HG03139 (cell line): ENCODE measurements around the gene AGFG2.
"Not testable (repeated sequence)": the region's sequence is repeated elsewhere in the genome, so short reads cannot be mapped to it uniquely, and the experiment has no call there.

Source experiments
- ATAC-seq: cut with Tn5 transposase; IDR thresholded peaks from one replicate; pipeline ENCODE4 v1.9.1; 2021; ENCODE audit not compliant: unreplicated experiment

AGFG2 gene

DNA sequence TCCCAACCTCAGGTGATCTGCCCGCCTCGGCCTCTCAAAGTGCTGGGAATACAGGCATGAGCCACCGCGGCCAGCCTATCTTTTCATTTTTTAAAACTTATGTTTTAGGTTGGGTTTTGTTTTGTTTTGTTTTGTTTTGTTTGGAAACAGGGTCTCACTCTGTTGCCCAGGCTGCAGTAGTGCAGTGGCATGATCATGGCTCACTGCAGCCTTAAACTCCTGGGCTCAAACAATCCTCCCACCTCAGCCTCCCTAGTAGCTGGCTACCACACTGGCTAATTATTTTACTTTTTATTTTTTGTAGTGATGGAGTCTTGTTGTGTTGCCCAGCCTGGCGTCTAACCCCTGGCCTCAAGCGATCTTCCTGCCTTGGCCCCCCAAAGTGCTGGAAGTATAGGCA is 19.4 kb upstream of the AGFG2 start:
- ATAC-seq, result no peak

DNA sequence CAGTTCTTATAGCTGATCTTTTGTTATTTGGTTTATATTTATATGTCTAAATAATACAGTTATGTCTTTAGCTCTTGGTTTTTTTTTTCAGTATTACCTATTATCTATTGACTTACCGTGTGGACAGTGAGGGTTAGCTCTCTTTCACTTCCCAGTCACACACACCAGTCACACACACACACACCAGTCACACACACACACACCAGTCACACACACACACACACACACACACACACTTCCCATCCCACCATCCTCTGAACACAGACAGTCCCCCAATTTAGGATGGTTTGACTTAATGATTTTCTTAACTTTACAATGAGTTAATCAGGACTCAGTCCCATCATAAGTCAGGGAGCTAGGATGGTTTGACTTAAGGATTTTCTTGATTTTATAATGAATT is 18.9 kb upstream of the AGFG2 start:
- ATAC-seq, result no peak

DNA sequence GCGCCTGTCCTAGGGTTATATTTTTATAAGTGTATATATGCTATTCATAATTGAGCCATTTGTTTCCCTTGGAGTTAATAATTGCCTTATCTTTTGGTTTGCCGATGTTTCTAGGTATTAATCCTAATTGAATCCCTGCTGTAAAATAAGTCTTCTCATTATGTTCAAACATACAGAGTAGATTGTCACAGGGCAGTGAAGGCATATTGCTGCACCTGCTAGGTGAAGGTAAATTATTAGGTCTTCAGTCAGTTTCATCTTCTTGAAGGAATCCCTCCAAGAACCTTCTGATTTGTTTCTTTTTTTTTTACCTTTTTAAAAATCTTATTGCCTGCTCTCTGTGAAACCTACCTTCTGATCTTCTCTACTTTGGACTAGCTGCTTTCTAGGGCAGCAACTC is 17.9 kb upstream of the AGFG2 start:
- ATAC-seq, result no peak

DNA sequence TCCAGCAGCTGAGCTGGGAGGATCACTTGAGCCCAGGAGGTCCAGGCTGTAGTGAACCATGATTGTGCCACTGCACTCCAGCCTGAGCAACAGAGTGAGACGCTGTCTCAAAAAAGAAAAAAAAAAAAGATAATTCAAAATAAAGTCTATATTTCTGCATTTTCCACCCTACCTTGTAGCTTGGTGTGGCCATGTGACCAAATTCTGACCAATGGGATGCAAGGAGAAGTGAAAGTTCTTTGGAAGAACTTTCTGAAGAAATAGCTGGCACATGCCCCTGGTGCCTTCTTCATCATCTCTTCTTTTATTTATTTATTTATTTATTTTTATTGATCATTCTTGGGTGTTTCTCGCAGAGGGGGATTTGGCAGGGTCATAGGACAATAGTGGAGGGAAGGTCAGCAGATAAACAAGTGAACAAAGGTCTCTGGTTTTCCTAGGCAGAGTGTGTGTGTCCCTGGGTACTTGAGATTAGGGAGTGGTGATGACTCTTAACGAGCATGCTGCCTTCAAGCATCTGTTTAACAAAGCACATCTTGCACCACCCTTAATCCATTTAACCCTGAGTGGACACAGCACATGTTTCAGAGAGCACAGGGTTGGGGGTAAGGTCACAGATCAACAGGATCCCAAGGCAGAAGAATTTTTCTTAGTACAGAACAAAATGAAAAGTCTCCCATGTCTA is 17.0 kb upstream of the AGFG2 start:
- ATAC-seq, result not testable (repeated sequence)

DNA sequence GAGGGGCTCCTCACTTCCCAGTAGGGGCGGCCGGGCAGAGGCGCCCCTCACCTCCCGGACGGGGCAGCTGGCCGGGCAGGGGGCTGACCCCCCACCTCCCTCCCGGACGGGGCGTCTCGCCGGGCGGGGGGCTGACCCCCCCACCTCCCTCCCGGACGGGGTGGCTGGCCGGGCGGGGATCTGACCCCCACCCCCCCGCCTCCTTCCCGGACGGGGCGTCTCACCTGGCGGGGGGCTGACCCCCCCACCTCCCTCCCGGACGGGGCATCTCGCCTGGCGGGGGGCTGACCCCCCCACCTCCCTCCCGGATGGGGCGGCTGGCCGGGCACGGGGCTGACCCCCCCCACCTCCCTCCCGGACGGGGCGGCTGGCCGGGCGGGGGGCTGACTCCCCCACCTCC is 15.8 kb upstream of the AGFG2 start:
- not testable (repeated sequence) for ATAC-seq

DNA sequence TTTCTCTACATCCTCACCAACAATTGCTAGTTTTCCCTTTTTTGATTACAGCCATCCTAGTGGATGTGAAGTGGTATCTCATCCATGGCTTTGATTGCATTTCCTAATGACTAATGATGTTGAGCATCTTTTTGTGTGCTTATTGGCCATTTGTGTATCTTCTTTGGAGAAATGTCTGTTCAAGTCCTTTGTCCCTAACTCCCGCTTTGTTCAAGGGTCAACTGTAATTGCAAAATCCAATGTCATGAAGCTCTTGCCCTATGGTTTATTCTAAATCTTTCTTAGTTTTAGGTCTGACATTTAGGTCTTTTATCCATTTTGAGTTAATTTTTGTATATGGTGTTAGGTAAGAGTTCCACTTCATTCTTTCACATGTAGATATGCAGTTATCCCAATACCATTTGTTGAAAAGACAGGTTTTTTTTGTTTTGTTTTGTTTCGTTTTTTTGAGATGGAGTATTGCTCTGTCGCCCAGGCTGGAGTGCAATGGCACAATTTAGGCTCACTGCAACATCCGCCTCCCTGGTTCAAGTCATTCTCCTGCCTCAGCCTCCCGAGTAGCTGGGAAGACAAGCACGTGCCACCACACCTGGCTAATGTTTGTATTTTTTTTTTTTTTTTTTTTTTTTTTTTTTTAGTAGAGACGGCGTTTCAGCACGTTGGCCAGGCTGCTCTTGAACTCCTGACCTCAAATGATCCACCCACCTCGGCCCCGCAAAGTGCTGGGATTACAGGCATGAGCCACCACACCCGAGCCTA is 10.7 kb upstream of the AGFG2 start:
- ATAC-seq, result not testable (repeated sequence)

DNA sequence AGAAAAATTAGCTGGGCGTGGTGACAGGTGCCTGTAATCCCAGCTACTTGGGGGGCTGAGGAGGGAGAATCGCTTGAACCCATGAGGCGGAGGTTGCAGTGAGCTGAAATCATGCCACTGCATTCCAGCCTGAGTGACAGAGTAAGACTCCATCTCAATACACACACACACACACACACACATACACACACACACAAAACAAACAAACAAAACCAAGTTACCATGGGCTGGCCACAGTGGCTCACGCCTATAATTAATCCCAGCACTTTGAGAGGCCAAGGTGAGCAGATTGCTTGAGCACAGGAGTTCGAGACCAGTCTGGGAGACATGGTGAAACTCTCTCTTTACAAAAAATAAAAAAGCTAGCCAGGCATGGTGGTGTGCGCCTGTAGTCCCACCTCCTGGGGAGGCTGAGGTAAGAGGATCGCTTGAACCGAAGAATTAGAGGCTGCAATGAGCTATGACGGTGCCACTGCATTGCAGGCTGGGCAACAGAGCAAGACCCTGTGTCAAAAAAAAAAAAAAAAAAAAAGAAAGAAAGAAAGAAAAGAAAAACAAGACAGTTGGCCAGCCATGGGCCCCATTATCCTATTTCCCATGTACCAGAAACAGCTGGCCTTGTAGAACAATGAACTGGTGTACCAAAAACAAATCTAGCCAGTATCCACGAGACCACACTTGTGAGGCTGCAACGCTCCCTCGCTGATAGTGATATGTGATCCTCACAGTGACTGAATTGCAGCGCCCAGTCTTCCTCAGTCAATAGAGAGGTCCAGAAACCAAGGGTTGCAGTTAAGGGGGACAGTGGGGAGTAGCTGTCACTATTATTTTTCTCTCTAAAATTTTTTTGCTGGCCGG is 6.6 kb upstream of the AGFG2 start:
- no peak for ATAC-seq

DNA sequence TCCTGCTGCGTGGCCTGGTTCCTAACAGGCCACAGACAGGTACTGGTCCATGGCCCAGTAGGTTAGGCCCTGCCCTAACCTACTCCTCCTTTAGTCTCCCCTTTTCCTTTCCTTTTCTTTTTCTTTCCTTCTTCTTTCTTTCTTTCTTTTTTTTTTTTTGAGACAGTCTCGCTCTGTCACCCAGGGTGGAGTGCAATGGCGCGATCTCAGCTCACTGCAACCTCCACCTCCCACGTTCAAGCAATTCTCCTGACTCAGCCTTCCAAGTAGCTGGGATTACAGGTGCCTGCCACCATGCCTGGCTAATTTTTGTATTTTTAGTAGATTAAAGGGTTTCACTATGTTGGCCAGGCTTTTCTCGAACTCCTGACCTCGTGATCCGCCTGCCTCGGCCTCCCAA is 3.0 kb upstream of the AGFG2 start:
- ATAC-seq, result not testable (repeated sequence)

DNA sequence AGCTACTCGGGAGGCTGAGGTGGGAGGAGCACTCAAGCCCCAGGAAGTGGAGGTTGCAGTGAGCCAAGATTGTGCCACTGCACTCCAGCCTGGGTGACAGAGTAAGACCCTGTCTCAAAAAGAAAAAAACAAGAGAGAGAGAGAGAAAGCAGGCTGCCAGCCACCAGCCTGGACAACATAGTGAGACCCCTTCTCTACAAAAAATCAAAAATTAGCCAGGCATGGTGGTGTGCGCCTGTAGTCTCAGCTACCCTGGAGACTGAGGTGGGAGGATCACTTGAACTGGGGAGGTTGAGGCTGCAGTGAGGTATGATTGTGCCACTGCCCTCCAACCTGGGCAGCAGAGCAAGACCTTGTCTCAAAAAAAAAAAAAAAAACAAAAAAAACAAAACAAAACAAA is 2.3 kb upstream of the AGFG2 start:
- ATAC-seq, result not testable (repeated sequence)

DNA sequence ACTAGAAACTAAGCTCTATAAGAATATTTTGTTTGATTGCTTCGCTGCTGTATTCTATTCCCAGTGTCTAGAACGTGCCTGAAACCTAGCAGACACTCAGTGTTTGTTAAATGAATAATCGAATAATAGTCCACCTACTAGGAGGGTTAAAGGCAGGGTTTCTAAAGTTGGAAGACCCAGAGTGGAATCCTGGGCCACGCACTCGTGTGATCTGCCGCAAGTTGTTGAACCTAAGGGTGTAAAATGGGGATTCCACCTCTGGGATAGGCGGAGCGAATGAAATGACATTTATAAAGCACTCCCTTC is 702 bp upstream of the AGFG2 start:
- peak; percentile 2 for ATAC-seq

DNA sequence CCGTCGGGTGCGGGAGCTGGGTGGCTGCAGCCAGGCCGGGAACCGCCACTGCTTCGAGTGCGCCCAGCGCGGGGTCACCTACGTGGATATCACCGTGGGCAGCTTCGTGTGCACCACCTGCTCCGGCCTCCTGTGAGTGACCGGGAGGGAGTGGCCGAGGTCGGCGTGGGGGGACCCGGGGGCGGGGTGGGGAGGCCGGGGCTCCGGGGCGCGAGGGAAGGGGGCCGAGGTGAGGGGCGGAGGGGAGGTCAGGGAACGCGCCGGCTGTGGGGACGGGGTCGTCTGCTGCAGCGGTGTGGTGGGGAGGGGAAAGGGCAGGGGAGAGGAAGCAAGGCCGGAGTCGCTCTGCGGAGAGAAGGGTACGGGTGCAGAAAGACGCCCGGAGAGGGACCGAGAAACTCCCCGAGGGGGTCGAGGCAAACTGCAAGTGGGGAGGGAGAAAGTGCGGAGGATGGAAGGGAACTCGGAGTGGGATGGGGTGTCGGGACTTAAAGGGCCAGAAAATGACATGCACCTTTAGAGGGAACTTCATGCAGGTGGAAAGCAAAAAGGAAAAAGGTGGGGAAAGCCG is 518 bp downstream of the AGFG2 start:
- ATAC-seq, result no peak

DNA sequence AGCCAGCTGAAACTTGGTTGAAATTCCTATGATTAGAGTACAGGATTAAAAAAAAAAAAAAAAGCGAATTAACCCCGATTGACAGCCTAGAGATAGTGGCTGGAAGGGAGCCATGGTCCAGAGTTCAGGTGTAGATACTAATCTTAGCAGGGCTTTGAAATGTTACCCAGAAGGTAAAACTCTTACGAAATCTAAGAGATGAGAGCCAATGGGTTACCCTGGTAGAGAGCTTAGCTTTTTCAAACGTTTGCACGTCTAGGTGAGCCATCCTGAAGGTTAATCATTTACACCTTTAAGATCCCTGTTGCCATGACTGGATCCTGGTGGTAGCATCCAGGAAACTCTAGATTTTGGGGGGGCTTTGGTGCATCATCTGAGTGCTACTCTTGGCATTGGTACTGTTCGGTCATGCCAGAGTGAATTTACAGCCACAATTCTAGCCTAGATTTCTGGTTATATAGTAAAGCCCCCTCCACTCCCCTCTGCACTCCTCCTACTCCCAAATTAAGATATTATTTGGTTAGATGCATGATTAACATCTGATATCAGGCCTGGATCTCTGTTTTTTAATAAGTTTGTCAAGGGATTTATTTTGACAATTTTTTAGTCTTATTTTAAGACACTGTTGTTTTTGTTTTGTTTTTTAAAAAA is 1.2 kb downstream of the AGFG2 start:
- no peak for ATAC-seq

DNA sequence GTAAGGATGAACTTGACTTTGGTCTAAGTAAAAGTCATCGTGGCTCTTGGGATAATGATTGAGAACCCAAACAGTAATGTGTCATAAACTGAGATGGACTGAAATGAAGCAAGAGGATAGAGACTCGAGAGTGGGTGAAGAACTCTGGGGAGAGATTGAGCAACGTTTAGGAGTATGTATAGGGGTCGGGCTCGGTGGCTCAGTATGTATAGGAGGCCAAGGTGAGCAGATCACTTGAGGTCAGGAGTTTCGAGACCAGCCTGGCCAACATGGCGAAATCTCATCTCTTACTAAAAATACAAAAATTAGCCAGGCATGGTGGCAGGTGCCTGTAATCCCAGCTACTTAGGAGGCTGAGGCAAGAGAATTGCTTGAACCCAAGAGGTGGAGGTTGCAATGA is 2.3 kb downstream of the AGFG2 start:
- not testable (repeated sequence) for ATAC-seq

DNA sequence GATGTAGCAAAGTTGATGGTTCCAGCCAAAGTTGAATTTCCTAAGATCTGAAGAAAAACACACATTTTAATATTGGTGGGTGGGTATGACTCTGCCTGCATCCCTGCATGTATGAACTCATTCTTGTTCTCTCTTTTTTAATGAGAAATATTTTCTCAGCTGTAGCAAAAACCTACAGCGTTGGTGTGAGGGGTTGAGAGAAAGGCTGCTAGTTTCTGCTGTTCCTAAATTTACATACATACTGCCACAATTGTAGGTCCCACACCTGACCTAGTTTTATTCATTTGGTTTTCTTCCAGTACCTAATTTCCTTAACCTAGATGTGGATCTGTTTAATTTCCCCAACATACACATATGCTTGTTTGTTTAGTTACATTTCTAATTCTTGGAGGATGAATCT is 4.6 kb downstream of the AGFG2 start:
- ATAC-seq, result no peak

DNA sequence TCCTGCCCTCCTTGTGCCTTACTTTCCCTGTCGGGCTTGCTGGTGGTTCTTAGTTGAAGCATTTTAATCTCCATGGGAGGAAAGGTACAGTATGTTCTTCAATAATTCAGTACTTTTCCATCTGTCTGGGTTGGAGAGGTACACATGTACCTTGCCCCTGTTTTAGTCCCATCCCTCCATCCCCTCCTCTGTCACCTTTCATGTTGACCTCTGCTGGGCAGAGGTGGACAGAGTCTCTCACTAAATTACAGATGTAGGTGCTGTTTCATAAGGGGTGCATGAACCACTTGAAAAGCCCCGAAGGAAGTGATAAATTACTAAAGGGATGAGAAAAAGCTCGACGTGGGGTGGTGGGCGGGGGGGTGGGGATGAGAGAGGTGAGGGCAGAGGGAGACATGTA is 5.4 kb downstream of the AGFG2 start:
- ATAC-seq, result no peak

DNA sequence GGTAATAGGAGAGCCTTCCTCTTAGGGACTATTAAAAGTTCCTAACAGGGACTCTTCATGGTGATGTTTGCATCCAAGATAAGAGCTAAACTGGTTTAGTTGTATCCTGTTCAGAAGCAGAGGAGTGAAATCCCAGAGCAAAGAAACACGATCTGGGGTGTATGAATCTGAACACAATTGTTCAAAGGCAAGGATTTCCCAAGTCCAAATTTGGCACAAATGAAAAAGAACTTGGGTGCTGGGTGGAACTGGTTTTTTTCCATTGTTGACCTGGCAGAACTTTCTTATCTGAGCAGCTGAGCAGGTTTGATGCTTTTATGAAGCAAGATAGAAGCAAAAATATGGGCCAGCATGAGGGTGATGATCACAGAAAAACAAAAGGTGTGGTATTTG is 6.0 kb downstream of the AGFG2 start:
- ATAC-seq, result no peak

DNA sequence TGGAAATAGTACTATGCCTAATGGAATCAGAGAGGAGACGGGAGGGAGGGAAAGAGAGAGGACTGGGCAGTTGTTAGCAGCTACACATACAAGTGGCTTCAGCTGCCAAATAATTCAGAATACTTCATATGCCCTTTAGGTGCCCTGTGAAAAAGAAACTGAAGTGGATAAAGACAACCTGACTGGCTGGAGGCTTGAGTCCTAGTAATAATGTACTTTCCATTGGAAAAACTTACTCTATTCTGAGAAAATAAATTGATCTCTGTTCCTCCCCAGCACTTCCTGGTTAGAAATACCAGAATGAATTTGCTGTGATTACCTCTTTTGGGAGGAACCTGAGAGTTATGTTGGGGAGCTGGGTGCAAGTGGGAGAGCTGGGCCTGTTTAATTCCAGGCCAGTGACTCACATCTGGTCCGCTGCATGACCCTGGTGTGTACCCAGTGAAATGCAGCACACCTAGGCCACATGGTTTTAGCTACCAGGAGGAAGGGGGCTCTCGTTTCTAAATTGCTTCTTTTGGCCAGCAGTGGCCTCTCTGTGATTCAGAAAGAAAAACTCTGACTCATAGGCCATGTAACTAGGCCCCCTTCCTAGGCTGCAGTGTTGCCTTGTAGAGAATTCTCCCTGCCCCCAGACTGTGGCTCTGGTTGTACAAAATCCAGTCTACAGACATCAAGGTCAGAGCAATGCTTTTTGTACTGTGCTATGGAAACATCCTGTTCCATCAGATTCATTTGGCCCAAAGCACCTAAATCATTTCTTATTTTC is 6.5 kb downstream of the AGFG2 start:
- no peak for ATAC-seq

DNA sequence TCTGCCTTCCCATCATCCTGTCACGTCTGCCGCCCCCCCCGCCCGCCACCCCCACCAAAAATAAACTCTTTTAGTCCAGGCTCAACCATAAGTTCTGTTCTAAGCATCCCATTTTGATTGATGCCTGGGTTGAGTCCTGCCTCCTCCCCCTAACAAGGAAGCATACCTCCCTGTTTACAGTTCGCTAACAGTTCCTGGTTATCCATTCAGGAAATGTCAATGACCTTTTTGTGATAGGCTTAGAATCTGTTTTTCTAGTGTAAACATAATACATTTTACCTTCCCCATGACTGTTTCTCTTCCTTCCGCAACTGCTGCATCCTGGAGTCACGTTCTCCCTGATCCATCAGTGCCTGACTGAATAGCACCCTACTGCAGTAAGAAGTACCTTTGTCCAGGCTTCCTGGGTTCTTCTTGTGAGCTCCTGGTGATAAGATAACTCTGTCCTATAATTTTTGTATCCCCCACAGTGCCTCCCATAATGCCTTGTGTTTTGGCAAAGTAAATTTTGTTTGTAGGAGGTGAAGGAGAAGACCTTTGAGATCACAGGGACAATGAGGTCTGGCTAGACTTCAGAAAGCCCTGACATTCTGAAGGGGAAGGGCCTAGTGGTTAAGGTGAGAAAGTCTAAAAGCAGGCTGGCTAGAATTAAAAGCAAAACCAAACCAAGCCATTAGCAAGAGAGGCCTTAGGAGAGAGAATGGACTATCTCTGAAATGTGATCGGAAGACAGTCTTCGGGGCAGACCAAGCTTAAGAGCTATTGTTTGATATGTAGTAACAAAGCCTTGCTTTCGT is 7.3 kb downstream of the AGFG2 start:
- no peak for ATAC-seq

DNA sequence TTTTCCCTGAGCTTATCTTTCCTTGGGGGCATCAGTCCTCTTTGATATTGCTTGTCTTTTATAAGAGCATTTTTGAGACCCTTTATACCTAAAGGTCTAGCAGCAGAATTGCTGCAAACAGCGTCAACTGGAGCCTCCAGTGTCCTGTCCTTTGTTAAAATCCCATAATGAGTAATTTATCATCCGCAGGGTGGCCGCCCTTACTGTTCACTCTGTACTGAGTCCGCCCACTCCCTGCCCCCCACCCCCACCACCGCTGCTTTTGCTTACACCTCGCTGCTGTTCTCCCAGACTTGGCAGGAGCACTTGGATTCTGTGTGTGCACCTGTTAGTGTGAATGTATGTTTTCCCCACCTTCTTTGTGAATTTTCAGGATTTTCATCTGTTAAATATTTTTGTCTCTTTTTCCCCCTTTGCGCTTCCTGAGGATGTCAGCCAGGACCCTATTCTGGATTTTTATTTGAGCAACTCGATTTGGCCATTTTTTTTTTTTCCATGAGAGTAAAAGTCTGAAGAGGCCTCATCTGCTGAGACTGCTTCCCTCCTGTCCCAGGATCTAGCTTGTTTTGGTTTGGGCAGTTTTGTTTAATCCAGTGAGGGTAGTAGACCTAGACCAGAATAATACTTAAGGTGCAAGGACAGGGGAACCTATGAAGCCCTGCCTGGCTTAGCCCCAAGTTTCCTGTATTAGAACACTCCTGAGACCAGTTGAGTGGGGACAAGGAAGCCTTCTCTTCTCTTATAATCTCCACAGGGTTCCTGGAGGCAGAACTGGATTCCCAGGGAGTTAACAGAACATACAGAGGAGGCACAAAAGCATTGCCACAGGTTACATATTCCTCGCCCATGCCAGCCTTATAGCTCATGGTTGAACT is 8.2 kb downstream of the AGFG2 start:
- no peak for ATAC-seq
